ENCODE data around the gene IL17F. TPM values are rescaled to one million over a fixed set of nuclear protein-coding genes. Genes with fewer than 3 reads are reported as not detected.

IL17F gene
- total RNA-seq, 4 donors from 2014 or later: not detected

DNA sequence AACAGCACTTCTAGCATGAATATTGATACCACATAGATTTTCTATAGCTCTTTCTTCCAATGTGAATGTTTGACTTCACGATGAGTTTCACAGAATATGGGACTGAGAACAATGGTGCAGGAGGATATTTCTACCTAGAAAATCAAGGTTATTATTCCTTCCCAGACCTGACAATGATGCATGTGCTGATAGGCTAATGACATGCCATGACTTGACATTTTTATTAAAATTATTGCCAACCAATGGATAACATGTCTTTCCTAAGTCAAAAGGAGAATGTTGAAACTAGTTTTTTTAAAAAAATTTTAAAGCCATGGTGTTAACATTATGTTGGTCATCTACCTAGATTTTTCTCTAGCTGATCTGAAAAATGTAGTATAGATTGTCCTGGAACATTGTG is 57.2 kb downstream of the IL17F start:
- no peaks in the 10 kb centered on the region for H3K9me3 ChIP-seq
- H3K4me3 ChIP-seq: no peak overlapping the region
- H3K27me3 ChIP-seq: no peaks in the 10 kb centered on the region
- ATAC-seq (no peak), DNase-seq (no peak)
- H3K36me3 ChIP-seq: no peaks in the 10 kb centered on the region
- no peak overlapping the region for H3K27ac ChIP-seq
- in situ Hi-C loops (cut with MboI; ENCODE audit: low sequenced_read_pairs in 4 of 4): no loop called here
- no peak for TF ChIP-seq POLR2A (IDR thresholded peaks at IDR 0.05)
- TF ChIP-seq, protein P1, sequence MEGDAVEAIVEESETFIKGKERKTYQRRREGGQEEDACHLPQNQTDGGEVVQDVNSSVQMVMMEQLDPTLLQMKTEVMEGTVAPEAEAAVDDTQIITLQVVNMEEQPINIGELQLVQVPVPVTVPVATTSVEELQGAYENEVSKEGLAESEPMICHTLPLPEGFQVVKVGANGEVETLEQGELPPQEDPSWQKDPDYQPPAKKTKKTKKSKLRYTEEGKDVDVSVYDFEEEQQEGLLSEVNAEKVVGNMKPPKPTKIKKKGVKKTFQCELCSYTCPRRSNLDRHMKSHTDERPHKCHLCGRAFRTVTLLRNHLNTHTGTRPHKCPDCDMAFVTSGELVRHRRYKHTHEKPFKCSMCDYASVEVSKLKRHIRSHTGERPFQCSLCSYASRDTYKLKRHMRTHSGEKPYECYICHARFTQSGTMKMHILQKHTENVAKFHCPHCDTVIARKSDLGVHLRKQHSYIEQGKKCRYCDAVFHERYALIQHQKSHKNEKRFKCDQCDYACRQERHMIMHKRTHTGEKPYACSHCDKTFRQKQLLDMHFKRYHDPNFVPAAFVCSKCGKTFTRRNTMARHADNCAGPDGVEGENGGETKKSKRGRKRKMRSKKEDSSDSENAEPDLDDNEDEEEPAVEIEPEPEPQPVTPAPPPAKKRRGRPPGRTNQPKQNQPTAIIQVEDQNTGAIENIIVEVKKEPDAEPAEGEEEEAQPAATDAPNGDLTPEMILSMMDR (IDR thresholded peaks at IDR 0.05 in 4 of 5, conservative IDR thresholded peaks at IDR 0.05 in 1 of 5): no peak
- intact Hi-C loops (cut with DNase I; ENCODE audit: low total_unique reads): no loop called here
- peaks cover 4 to 5% of the 10 kb centered on the region in 2 donors for H3K4me1 ChIP-seq

Other genes starting within 250 kb of the IL17F start
- under 1 TPM in 3 of 4 donors, not detected in 1; 0.02 to 0.05 (median 0.02) TPM for gene PKHD1, start 156.9 kb downstream of the IL17F start, total RNA-seq
- not detected for gene IL17A, start 58.1 kb downstream of the IL17F start, total RNA-seq
- 10 to 100 TPM in 1 of 4 donors, 1 to 10 TPM in 3; 9.1 to 12.9 (median 9.8) TPM for gene MCM3, start 40.2 kb upstream of the IL17F start, total RNA-seq
- gene PAQR8, start 117.7 kb upstream of the IL17F start, total RNA-seq: 1 to 10 TPM in 1 of 4 donors, under 1 TPM in 3; 0.39 to 1.1 (median 0.72) TPM
- 1 to 10 TPM in 3 of 4 donors, under 1 TPM in 1; 0.46 to 9.3 (median 1.5) TPM for gene EFHC1, start 175.8 kb upstream of the IL17F start, total RNA-seq